Ovary (tissue), 9 donors: ENCODE measurements around the gene ACSF2. TPM values are rescaled to one million over a fixed set of nuclear protein-coding genes. Genes with fewer than 3 reads are reported as not detected.
A peak's percentile ranks its signal among the peaks of the same experiment; 100 is the strongest.

Experiments
- DNase-seq, 5 donors: peaks; one replicate each; pipeline ENCODE4 v3.0.0-alpha.2; 2019 to 2020
- H3K27ac ChIP-seq, 2 donors: fragments of 200-600 bp; one replicate each; pipeline versions ENCODE4 v1.5.1 to v1.8.0; 2019 to 2022
- H3K27me3 ChIP-seq: fragments of 200-600 bp; one replicate; pipeline ENCODE4 v1.8.0; 2022
- H3K36me3 ChIP-seq: fragments of 200-600 bp; sonication (generic); one replicate; pipeline ENCODE4 v1.5.1; 2019
- H3K4me1 ChIP-seq: one replicate; pipeline ENCODE4 v1.8.1; 2013; ENCODE audit warnings: mild to moderate bottlenecking, moderate library complexity; ENCODE audit not compliant: insufficient read depth
- H3K4me3 ChIP-seq: fragments of 200-600 bp; sonication (generic); one replicate; pipeline ENCODE4 v1.5.1; 2017
- H3K9me3 ChIP-seq, 2 donors: fragments of 200-600 bp in 1 of 2; sonication (generic) in 1 of 2; one replicate each; pipeline versions ENCODE4 v1.5.1 to v1.8.1; 2013 to 2019; ENCODE audit warnings: mild to moderate bottlenecking in 1 of 2, moderate library complexity in 1 of 2
- EP300 ChIP-seq: sonication (generic); formaldehyde crosslinking; IDR thresholded peaks from one replicate; pipeline ENCODE4 v1.6.1; 2017; ENCODE audit warnings: antibody characterized with exemption
- POLR2A ChIP-seq: fragments of 450-650 bp; IDR thresholded peaks from one replicate; pipeline ENCODE4 v1.6.1; 2017; ENCODE audit warnings: antibody characterized with exemption, mild to moderate bottlenecking, moderate library complexity
- WGBS, 3 donors: extraction: QIAGEN DNeasy Blood & Tissue Kit in 1 of 3; methylation state at CpG; one replicate each; pipeline versions ENCODE4 v1.1.5 to v1.1.7; 2013 to 2017; 5-methylcytosine and 5-hydroxymethylcytosine counted together
- intact Hi-C, 4 donors: fragments of 100-400 bp; cut with DNase I; formaldehyde crosslinking; loops; one replicate each; pipeline versions ENCODE4 v1.11.0 to v1.15.1; 2022 to 2023
- polyA plus RNA-seq, 2 donors: library from polyadenylated mRNA; stranded (reverse); fragments of 200-250 nt in 1 of 2; fragments of 350-450 nt in 1 of 2; fragmentation: Illumina TruSeq in 1 of 2; extraction: RNeasy Lipid Tissue Mini Kit (QIAGEN cat#74804) in 1 of 2; gene quantifications; one replicate each; pipeline ENCODE4 v1.2.3, GENCODE V29; 2013 to 2014
- total RNA-seq, 7 donors: library from RNA; depleted of rRNA in 2 of 7; stranded (reverse); fragments of >200 nt in 2 of 7; fragmentation: NEBNext Ultra II Directional in 3 of 7; extraction: Animal tissue kit (Norgen Biotek cat#: 25700) in 3 of 7; gene quantifications; one replicate each; pipeline versions ENCODE4 v1.1.0 to v1.2.4, GENCODE V29; 2016 to 2023
- TF ChIP-seq, protein P1 (sequence below), 3 donors: fragments of 450-650 bp in 2 of 3; fragments of 200-600 bp in 1 of 3; IDR thresholded peaks; one replicate each; pipeline versions ENCODE4 v1.5.1 to v1.8.0; 2016 to 2022; ENCODE audit warnings: antibody characterized with exemption in 3 of 3, mild to moderate bottlenecking in 1 of 3
- donor health status: DM: no; HTN: no; CAD: no; lungs with moderate emphysema.
- donor health status: DM: no; HTN: no; CAD: no.
- donor health status: Bipolar disorder and iron deficiency.
- donor health status: DM: yes; HTN: yes; CAD: no.
- donor health status: DM: no; HTN: no; CAD: no.
- donor health status: DM: yes; HTN: yes; CAD: no.

ACSF2 gene
- total and polyA plus RNA-seq, 9 donors = 26.7 to 86.0 (median 49.5) TPM

DNA sequence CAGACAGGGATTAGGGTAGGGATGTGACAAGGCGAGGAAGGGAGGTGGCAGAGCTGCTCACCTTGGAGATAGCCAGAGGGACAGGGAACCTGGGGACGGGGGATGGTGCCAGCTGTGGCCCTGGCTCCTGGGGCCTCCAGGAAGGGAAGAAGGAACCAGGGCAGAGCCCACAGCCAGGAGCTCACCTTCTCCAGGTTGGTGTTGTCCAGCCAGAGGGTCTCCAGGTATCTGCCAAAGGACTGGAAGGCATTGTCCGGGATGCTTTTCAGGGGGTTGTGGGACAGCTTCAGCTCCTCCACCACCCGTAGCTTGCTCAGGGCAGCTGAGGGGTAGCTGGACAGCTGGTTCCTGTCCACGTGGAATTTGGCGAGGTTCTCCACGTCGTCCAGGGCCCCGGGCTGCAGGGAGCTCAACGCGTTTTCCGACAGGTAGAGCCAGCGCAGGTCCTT, 41.9 kb downstream of the ACSF2 start:
- no peak for DNase-seq
- Histone ChIP-seq H3K27me3 (no peaks in the 10 kb centered on the region), H3K4me3 (no peak overlapping the region), H3K9me3 (no peaks in the 10 kb centered on the region), H3K4me1 (peaks cover 4% of the 10 kb centered on the region), H3K36me3 (no peaks in the 10 kb centered on the region), H3K27ac (no peak overlapping the region)
- 34 to 61% (median 47%) methylated on average over 12 to 13 of the region's 13 CpGs for WGBS, 3 donors
- no peak for TF ChIP-seq POLR2A
- TF ChIP-seq, protein P1, sequence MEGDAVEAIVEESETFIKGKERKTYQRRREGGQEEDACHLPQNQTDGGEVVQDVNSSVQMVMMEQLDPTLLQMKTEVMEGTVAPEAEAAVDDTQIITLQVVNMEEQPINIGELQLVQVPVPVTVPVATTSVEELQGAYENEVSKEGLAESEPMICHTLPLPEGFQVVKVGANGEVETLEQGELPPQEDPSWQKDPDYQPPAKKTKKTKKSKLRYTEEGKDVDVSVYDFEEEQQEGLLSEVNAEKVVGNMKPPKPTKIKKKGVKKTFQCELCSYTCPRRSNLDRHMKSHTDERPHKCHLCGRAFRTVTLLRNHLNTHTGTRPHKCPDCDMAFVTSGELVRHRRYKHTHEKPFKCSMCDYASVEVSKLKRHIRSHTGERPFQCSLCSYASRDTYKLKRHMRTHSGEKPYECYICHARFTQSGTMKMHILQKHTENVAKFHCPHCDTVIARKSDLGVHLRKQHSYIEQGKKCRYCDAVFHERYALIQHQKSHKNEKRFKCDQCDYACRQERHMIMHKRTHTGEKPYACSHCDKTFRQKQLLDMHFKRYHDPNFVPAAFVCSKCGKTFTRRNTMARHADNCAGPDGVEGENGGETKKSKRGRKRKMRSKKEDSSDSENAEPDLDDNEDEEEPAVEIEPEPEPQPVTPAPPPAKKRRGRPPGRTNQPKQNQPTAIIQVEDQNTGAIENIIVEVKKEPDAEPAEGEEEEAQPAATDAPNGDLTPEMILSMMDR (IDR thresholded peaks at IDR 0.05) = no peak
- TF ChIP-seq EP300 = no peak
- intact Hi-C loops = loop anchor here in 1 of 4 donors (5.0 kb wide), 2 partner anchors 41 to 106 kb away; partner anchors contain the start of gene ACSF2

DNA sequence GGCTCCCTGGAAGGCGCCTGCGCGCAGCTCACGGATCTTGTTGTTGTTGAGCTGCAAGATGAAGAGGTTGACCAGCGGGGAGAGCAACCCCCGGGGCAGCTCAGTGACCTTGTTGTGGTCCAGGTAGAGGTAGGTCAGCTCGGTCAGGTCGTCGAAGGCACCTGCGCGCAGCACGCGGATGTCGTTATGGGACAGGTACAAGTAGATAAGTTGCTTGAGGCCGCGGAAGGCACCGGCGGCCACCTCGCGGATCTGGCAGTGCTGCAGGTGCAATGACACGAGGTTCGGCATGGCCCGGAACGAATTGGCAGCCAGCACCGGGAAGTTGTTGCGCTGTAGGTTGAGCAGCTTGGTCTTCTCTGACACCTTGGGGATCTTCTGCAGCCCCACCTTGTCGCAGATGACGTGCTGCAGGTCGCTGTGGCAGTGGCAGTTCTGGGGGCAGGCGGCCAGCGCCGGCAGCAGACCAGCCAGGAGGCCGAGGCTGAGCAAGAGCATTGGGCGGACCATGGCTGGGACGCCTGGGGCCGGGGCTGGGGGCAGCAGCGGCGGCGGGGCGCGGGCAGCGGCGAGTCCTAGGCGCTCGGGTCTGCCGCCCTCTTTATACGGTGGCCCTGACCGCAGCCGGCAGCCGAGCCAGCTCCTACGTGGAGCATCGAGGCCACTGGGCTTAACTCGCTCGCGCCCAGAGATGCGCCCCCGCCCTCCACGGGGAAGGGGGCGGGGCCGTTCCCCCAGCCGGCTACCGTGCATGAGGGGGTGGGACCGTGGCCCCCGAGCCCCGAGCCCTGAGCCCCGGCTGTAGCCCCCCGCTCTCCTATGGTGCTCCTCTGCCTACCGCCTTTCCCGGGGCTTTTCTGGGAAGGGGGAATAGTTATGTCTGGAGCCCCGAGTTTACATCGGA, 42.5 kb downstream of the ACSF2 start, which contains the start of gene CHAD:
Gene CHAD, minus strand, starts transcription at position 577 of the 904 bp plus-strand sequence. Its CDS starts 67 bp downstream, at position 510.
- H3K27me3 ChIP-seq = no peaks in the 10 kb centered on the region
- TF ChIP-seq EP300 (no peak), POLR2A (no peak)
- TF ChIP-seq, protein P1 (IDR thresholded peaks at IDR 0.05) = no peak
- H3K36me3 ChIP-seq = no peaks in the 10 kb centered on the region
- no peaks in the 10 kb centered on the region for H3K9me3 ChIP-seq
- H3K4me3 ChIP-seq = peak within 1 kb of the TSS; percentile 24
- DNase-seq = peak in 2 of 5 donors; percentile 51 to 66
- no peak within 1 kb of the TSS for H3K27ac ChIP-seq
- intact Hi-C loops = loop anchor here in 1 of 4 donors (5.0 kb wide), 2 partner anchors 41 to 106 kb away; partner anchors contain the start of gene ACSF2
- H3K4me1 ChIP-seq = peaks cover 4% of the 10 kb centered on the region
- 13 to 33% (median 19%) methylated on average over 52 to 71 of the region's 71 CpGs for WGBS, 3 donors

DNA sequence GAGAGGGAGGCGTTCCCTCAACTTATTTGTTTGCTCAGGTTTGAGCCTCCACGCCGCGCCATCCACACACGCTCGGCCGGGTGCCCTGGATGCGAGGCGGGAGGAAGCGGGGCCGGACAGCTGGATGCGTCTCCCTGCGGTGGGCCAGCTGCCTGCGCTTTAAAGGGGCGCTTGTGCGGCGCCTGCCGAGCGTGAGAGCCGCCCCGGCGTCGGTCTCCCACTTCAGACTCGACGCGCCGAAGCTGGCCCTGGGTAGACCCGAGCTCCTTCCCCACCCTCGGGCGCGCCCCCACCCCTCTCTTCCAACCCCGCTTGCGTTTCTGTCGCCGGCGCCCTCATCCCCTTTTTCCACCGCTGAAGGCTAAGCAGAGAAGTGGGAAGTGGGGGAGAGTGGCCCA, 43.2 kb downstream of the ACSF2 start:
- TF ChIP-seq, protein P1 (IDR thresholded peaks at IDR 0.05) = no peak
- TF ChIP-seq EP300 (no peak), POLR2A (no peak)
- intact Hi-C loops = loop anchor here in 1 of 4 donors (5.0 kb wide), 2 partner anchors 42 to 107 kb away; partner anchors contain the start of gene ACSF2
- no peak overlapping the region for H3K27ac ChIP-seq
- peaks cover 4% of the 10 kb centered on the region for H3K4me1 ChIP-seq
- DNase-seq = no peak
- H3K4me3 ChIP-seq = peak overlapping the region; percentile 24
- WGBS, 3 donors = 2 to 4% (median 3%) methylated on average over 31 to 37 of the region's 37 CpGs
- no peaks in the 10 kb centered on the region for H3K36me3 ChIP-seq
- H3K27me3 ChIP-seq = no peaks in the 10 kb centered on the region
- no peaks in the 10 kb centered on the region for H3K9me3 ChIP-seq

DNA sequence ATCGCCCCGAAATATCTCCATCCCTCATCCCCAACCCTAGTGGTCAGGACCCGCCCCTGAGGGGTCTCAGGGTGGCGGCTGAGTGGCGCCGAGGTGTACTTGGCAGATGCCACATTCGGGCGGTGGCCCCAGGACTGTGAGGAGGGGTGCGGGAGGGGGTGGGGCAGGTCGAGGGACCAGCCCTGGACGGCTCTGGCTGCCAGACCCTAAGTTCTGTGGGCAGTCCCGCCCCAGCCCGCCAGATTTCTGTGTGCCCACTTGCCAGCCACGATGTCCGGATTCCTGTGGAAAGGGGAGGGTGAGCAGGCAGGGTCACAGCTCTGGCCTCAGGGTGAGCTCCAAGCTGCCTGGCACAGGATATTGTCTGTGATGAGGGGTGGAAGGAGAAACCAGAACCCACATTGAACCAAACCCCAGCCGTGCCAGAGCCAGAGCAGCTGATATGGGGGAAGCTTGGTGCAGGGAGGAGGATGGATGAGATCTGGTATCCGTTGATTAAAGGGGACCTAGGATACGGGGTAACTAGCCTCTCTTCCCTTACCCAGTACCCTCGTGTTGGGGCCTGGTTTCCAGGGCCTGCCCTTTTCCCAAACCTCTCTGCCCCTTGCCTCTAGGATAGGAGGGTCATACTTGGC, 43.8 kb downstream of the ACSF2 start:
- H3K4me3 ChIP-seq = no peak overlapping the region
- H3K27ac ChIP-seq = no peak overlapping the region
- TF ChIP-seq, protein P1 (IDR thresholded peaks at IDR 0.05) = no peak
- TF ChIP-seq POLR2A (no peak), EP300 (no peak)
- DNase-seq = no peak
- 69 to 74% (median 72%) methylated on average over 18 to 19 of the region's 19 CpGs for WGBS, 3 donors
- no peaks in the 10 kb centered on the region for H3K9me3 ChIP-seq
- H3K27me3 ChIP-seq = no peaks in the 10 kb centered on the region
- intact Hi-C loops = loop anchor here in 1 of 4 donors (5.0 kb wide), 2 partner anchors 42 to 107 kb away; partner anchors contain the start of gene ACSF2
- no peaks in the 10 kb centered on the region for H3K36me3 ChIP-seq
- peaks cover 4% of the 10 kb centered on the region for H3K4me1 ChIP-seq
